ENCODE results near the gene SYNDIG1. TPM values are rescaled to one million over a fixed set of nuclear protein-coding genes. Genes with fewer than 3 reads are reported as not detected.

Gene SYNDIG1
- polyA plus RNA-seq, 1 donor = 4.9 TPM

GRCh38 chr20:24708411-24709295, 239.2 kb downstream of the SYNDIG1 start:
- no peak for DNase-seq (ENCODE audit: low read depth)

Data from forelimb muscle (tissue), 1 donor.